GDM1 (cell line): ENCODE measurements around the gene MRPL49.
"Not testable (repeated sequence)": the region's sequence is repeated elsewhere in the genome, so short reads cannot be mapped to it uniquely, and the experiment has no call there.

Experiments used
- DNase-seq: peaks from one replicate; lab custom pipeline; 2025; lab: John Stamatoyannopoulos, UW

Gene MRPL49

DNA sequence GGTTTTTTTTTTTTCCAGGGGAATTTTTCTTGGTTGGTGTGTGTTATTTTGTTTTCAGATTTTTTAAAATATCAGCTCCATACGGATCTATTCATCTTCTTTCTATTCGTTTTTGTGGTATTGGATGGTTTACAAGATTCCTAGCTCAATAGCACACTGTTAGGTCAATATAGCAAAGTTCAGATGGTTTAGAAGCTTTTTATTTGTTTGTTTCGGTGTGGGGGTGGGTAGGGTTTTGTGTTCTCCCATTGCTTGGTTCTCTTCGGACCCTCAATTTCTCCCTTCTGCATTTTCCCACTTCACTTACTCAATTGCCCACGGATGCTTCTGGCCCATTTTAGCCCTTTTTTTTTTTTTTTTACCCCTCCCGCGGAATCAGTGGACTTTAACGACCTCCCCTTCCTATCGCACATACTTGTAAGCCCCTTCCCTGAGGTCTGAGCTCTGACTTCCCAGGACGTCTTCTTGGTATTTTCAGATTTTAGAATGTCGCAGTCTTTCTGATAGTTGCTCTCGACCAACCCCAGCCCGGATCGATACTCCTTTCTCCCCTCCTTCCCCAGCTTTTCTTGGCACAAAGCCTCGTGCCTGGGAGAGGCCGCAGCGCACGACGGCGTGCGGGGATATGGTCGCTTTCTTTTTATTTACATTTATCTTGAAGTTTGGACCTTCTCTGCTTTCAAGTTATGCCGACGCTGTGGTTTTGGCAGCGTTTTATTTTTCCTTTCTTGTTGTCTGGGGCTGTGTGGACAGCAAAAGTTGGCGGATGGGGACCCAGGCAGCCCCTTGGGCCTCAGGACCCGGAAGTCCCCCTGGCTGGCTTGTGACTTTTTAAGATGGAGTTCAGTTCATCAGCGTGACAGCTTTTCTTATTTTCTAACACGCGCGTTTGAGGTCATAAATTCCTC lies 43.5 kb downstream of the MRPL49 start:
- DNase-seq, result no peak

DNA sequence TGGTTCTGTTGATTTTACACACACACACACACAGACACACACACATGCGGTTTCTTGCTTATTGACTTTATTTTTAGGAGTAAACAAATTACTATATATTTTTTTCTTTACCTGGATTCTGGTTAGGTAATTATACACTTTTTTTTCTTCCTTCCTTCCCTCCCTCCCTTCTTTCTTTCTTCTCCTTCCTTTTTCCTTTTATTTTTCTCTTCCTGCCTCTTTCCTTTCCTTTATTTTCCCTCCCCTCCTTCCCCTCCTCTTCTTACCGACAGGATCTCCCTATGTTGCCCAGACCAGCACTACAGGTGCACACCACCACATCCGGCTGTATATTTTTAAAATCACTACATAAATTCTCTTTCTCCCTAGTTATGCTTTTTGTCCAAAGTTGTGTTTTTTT lies 44.8 kb downstream of the MRPL49 start:
- no peak for DNase-seq

DNA sequence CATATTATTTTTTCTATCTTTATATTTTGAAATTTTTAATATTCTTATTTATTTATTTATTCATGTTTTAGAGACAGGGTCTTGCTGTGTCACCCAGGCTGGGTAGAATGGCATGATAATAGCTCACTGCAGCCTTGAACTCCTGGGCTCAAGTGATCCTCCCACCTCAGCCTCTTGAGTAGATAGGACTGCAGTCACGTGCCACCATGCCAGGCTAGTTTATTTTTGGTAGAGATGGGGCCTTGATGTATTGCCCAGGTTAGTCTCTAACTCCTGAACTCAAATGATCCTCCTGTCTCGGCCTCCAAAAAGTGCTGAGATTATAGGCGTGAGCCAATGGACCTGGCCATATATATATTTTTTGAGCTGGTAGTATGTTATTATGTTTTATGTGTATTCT lies 45.5 kb downstream of the MRPL49 start:
- DNase-seq, result no peak

DNA sequence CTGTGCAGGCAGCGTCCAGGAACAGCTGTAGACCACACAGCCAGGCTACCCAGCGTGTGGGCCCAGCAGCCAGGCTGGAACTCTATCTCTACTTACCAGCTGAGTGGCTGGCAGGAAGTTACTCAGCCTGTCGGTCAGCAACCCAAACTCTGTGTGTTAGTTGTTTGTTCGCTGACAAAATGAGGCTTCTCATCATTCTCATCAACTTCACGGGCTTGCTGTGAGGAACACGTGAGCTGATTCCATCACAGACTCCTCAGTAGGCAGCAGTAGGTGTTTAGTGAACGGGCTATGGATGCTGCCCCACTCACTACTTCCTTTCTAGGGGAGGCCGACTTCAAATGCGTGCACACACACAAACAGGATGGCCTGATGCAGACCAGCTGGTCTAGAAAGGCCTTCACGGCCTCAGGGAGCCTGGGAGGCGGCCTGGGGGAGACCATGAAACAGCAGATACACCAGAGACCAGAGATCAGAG lies 47.1 kb downstream of the MRPL49 start:
- peak; percentile 60 for DNase-seq

DNA sequence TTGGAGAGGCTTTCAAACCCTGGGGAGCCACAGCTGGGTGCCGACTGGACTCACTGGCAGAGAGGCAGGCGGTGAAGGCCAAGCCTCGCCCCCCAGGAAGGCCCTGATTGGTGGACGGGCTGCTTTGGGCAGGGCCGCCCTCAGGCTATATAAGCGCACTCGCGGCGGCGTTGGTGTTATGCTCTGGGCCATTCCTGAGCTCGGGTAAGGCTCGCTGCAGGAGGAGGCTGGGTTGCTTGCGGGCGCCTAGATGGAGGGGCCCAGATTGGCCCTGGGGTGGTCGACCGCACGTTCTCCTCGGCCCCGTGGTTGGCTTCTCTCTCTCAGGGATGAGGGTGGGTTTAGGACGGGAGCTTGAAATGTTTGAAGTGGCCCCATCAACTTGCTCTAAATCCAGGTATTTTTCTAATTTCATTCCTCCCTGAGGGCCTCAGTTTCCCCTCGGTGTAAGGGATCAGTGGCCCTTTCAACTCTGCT lies 48.0 kb downstream of the MRPL49 start, which contains the start of gene SPDYC:
Gene SPDYC, plus strand, starts transcription at position 176 of the 477 bp plus-strand sequence. CDS start 1,125 bp downstream, outside the sequence.
- DNase-seq, result no peak

DNA sequence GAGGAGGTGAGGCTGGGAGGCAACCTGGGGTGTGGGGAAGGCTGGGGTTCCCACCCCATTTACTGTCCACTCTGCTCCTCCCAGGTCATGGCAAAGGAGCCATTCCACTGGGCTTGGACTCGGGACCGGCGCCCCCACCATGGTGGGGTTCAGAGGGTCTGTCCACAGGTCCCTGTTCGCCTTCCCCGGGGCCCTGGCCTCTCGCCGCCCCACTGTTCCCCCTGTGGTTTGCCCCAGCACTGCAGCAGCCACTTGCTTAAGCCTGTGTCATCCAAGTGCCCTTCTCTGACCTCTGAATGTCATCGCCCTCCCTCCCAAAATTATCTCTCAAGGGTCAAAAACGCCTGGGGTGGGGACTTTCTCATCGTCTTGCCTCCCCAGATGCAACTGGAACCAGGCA lies 50.5 kb downstream of the MRPL49 start:
- no peak for DNase-seq

DNA sequence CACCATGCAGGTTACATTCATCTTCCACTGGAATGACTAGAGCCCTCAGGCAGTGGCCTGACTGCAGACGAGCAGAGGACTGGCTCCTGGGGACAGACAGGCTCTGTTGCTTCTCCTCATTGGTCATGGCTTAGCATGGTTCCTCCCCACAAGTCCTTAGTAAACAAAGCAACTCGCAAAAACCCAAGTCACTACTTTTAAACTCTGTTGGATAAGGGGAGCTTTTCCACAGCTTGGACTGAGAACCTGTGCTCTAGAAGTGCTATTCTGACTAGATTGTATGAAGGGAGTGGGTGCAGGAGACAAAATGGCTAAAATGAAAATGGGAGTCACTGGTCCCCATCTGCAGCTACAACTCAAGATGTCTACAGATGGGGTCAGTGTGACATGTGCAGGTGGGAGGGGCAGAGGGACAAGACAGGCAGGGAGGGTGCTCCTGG lies 52.5 kb downstream of the MRPL49 start:
- DNase-seq, result not testable (repeated sequence)
